CD4-positive, alpha-beta T cell treated with Interleukin-4 for 1 hour (primary cell): ENCODE measurements around the gene CCT8L2.
"Not testable (repeated sequence)": the region's sequence is repeated elsewhere in the genome, so short reads cannot be mapped to it uniquely, and the experiment has no call there.

Experiments used
- DNase-seq, 2 donors: peaks; one replicate each; pipeline ENCODE4 v3.0.0-alpha.2; 2020 to 2022

CCT8L2 gene, protein sequence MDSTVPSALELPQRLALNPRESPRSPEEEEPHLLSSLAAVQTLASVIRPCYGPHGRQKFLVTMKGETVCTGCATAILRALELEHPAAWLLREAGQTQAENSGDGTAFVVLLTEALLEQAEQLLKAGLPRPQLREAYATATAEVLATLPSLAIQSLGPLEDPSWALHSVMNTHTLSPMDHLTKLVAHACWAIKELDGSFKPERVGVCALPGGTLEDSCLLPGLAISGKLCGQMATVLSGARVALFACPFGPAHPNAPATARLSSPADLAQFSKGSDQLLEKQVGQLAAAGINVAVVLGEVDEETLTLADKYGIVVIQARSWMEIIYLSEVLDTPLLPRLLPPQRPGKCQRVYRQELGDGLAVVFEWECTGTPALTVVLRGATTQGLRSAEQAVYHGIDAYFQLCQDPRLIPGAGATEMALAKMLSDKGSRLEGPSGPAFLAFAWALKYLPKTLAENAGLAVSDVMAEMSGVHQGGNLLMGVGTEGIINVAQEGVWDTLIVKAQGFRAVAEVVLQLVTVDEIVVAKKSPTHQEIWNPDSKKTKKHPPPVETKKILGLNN

DNA sequence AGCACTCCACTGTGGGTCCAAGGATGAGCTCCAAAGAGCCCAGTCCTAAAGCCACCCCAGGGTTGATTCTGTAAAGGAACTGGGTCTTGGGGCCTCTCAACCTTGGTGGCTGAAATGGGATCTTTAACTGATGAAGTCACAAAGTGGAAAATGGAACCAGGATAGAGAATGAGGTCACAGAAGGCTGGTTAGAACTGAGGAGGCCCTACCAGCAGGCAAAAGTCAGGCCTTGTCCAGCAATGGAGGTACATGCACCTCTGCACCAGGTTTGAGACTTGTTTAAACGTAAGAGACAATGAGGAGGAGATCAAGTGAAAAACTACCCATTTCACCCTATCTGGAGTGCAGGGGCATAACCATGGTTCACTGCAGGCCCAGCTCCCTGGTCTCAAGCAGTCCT lies at the start of gene CCT8L2:
TSS of gene CCT8L2 (minus strand) at position 101 of the 400 bp plus-strand sequence. CDS start 260 bp downstream, outside the sequence.
- not testable (repeated sequence) for DNase-seq

DNA sequence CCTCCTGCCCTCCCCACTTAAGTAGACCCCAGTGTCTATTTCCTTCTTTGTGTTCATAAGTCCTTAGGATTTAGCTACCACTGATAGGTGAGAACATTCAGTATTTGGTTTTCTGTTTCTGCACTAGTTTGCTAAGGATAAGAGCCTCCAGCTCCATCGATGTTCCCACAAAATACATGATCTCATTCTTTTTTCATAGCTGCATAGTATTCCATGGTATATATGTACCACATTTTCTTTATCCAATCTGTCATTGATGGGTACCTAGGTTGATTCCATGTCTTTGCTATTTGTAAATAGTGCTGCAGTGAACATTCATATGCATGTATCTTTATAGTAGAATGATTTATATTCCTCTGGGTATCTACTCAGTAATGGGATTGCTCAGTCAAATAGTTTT lies 42.8 kb upstream of the CCT8L2 start:
- DNase-seq = not testable (repeated sequence)

DNA sequence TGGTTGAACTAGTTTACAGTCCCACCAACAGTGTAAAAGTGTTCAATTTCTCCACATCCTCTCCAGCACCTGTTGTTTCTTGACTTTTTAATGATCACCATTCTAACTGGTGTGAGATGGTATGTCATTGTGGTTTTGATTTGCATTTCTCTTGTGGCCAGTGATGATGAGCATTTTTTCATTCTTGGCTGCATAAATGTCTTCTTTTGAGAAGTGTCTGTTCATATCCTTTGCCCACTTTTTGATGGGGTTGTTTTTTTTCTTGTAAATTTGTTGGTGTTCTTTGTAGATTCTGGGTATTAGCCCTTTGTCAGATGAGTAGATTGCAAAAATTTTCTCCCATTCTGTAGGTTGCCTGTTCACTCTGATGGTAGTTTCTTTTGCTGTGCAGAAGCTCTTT lies 41.5 kb upstream of the CCT8L2 start:
- not testable (repeated sequence) for DNase-seq

DNA sequence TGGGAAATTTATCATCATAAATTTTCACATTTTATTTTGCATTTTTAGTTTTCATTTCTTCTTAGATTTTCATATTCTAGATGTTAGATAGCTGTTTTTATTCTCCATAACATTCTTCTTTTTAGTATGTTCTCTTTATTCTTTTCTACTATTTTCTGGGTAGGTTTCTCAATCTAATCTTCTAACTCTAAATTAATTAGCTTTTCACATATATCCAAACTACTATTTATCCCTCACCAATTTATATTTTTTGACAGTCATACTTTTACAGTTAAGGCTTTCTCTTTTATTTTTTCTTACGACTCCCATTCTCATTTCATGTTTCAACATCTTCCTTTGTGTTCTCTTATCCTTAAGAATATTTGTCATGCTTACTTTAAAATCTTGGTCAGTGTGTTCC lies 35.9 kb upstream of the CCT8L2 start:
- not testable (repeated sequence) for DNase-seq

DNA sequence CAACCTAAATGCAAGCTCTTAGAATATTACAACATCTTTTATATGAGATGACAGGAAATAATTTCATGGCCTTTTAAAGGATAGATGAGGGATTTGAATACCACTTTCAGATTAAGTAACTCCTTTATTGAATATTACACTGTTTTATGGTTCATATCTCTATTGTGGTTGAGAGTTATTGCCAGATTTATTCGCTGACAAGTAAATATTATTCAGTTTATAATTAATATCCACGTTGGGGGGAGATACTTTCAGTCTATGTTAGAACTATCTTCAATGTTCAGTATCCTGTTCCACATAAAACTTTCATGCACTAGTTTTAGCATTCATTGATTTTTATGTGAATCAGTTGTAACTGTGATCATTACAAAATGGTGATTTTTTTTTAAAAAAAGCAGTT lies 32.4 kb upstream of the CCT8L2 start:
- not testable (repeated sequence) for DNase-seq

DNA sequence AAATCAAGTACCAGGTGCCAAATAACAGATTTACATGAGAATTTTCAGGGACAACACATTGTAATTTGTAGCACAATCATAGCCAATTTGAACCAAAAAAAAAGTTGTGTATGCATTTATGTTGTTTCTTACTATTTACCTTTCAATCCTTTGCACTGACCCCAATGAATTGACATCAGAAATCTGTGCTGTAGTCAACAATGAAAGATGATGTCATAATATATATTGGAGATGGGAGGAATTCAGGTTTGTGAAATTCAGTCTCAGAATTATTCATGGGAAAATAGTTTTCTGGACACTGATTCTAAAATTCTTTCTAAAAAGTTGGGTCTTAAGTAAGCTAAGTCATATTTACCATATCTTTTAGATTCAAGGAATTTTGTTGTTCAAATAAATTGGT lies 31.0 kb upstream of the CCT8L2 start:
- not testable (repeated sequence) for DNase-seq

DNA sequence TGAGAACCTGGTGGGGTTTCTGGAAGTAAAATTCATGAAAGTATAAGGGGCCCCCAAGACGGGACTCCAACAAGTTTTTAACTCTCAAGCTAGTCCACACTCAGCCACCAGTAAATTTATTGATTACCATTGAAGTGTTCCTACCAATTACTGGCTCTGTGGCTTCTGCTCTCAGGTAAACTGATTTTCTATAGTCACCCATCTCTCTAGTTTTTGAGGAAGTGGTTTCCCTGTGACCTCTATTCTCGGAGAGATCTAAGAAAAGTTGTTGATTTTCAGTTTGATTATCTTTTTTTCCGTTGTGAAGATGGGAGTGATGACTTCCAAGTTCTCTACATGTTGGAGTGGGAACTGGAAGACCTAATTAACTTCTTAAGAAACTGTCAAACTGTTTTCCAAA lies 24.9 kb upstream of the CCT8L2 start:
- not testable (repeated sequence) for DNase-seq

DNA sequence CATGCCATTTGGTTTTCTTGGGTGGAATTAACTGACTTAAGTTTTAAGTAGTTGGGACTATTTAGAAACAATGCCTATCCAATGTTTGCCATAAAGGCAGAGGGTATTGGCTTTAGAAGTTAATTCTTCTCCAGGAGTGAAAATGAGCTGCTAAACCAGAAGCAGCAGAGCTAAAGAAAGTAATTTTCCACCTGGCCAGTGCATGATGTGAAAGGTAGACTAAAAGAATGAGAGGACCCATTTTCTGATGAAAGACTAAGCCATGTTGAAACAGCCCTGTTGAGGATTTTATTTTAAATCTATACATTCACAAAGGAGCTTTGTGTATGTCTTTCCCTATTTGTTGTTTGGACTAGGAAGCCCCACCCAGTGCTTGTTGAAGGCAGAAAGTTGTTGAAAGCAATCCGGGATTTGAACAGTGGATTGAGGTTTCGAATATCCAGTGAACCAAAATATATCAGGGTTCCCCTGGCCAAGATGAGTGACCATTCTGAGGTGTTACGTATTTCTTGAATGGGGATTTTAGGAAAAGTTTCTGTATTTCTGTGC lies 23.9 kb upstream of the CCT8L2 start:
- not testable (repeated sequence) for DNase-seq

DNA sequence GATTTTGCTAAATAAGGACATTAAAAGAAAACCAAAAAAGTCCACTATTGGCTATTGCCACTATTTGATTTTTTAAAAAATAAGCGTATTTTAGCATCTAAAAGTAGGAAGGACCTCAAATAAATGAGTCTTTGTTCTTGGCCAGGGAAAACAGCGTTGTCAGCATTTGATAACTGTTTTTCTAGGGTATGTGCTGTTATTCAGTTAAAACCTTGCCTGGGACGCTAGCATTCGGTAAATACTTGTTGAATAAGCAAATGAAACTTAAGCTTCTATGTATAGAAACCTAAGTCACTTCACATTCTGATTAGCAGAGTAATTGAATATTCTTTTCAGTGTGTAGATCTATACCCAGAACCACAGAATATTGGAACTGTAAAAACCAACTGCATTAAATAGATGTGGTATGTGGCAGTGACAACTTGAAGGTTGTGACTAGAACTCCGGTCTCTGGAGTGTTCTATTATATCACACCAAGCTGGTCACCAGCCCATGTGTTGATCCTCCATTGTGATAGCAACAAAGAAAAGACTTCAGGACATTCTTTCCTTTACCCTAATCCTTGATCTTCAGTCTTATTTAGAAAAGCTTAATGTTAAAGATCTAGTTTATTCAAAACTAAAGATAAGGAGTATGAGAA lies 23.1 kb upstream of the CCT8L2 start:
- not testable (repeated sequence) for DNase-seq

DNA sequence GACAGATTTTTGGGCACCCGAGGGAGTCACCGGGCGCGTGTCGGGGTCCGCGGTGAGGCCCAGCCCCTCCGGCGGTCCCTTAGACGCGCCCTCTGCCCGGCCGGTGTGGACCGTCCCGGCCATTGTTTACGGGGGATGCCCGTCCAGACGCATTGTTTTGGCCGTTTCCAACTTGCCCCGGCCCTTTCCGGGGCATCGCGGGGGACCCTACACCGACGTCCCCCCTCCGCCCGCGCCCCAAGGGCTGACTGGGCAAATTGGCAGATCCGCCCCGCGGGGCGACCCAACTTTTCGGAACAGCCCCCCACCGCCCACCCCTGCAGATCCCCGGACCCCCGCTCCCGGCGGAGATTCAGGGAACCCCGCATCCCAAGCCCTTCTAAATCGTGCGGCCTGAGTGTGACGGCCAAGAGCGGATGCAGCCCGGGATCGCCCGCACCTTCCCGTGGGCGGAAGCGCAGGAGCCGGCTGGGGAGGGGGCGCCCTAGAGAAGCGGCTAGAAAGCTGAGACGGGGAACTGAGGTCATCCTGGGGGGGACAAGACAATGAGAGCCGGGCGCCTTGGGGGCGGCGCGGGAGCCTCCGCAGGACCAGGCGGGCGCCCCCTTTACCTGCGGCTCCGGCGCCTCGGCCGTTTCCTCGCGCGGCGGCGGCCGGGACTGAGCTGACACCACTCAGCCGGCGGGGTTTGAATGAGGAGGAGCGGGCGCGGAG lies 17.1 kb upstream of the CCT8L2 start:
- DNase-seq = no peak

DNA sequence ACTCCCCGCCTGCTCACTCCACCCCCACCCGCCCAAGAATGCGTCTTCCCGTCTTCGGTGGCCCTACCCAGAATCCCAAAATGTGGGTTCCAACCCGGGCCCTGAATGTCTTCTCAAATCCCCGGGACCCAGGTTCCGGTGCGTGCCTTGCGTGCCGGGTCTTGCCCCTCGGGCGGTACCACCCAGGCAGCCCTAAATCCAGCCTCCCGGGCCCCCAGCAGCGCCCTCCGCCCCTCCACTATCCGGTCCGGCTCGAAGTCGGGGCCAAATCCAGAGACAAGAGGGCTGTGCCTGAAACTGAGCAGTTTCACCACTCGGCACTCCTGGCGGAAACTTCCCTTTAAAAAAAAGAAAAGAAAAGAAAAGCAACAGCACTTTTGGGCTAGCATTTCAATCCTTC lies 16.3 kb upstream of the CCT8L2 start:
- no peak for DNase-seq

DNA sequence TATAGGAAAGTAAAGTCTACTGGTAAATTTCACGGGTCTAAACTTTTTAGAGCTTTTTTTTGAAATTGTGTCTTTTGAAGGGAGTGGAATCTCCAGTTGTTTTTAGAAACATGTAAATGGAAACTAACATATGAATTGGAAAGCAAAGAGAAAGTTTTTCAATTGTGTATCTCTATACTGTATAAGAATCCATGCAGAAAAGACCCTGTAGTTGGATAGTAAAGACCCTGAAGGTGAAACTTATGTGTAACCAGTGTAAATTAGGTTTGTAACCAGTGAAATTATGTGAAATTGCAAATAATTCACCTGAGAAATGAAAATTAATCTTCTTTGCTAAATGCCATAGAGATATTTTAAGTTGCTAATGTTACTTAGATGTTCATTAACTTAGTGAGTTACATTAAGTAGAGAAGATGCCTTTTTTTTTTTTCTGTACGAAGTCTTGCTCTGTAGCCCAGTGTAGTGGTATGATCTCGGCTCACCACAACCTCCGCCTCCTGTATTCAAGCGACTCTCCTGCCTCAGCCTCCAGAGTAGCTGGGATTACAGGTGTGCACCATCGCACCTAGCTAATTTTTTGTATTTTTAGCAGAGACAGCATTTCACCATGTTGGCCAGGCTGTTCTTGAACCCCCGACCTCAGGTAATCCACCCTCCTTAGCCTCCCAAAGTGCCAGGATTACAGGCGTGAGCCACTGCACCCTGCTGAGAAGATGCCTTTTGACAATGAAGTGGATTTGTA lies 11.8 kb upstream of the CCT8L2 start:
- not testable (repeated sequence) for DNase-seq

DNA sequence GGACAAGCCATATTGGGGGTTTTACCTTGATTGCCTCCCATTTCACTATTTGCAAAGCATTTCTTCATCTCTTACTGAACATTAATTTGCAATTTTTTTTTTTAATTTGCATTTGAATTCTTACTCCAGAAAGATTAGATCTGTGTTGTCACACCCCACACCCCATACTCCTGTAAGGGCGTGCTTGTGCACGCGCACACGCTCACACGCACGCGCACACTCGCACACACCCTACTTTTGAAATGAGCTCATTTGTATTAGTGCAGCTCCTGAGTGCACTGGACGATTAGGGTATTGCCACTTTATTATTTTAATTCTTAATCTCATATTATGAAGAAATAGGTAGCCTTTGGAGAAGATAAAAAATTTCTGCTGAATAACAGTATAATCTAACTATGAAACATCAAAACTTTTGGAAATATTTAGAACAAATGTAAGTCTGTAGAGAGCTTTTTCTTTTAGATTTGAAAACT lies 11.2 kb upstream of the CCT8L2 start:
- not testable (repeated sequence) for DNase-seq

DNA sequence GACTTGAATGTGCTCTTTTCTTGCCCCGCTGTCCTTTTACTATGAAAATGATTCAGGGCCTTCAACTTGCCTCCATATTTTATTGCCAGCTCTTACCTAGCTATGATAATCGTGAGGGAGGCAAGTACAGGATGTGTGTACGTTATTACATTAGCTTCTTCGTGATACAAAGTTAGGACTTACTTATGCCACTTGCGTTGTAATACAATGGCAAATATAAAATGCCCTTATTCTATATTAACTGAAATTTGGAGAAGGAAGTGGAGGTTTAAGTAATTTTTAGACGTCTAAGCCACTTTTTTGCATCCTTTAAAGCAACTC lies 10.8 kb upstream of the CCT8L2 start:
- DNase-seq = no peak

DNA sequence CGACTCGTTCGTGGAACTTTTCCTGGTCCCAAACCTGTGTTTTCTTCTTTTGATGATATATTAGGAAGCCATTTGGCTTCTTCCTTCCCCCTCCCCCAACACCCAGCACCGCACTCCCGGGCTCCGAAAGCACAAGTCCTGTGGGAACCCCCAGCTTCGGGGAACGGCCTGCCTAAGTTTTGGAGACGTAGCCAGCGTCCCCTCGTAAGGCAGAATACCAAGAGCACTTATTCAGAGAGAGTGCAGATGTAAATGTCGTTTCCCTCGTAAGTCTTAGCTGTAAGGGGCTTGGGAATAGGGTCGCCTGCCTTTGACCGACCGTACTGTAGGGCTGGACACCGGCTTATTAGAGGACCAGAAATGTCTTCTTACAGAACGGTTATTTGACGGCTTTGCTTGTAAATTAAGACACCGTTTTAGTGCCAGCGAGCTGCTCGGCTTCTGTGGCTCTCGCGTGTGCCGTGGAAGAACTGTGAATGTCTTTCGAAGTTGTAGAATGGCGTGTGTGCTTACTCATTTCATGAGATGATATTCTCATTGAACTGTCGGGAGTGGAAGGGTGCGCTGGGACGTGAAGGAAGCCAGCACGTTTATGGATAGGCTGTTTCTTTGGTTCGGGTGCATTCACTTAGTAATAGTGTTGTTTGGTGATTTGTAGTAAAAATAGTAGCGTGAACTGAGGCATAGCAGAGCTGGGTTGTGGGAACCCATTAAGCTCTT lies 10.3 kb upstream of the CCT8L2 start:
- DNase-seq = not testable (repeated sequence)

DNA sequence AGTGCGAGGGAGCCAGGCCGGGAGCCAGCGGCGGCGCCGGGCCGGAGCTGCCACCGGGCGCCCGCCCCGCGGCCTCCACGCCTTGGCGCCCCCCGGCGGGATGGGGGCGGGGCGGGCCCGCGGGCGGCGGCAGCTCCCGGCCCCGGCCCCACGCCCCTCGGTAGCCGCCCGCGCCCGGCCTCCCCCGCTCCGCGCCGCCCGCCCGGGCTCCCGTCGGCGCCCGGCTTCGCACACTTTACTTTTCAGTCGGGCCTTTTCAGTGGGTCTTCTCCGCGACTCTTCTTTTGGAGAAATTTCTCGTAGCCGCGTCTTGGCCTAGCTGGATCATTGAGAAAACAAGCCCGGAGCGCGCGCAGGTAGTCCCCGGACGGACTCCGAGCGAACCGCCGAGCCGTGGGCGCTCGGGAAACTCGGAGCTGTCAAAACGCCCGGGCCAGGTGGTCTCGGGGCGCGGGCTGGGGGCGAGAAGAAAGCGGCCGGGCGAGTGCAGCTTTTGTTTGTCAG lies 9.7 kb upstream of the CCT8L2 start:
- not testable (repeated sequence) for DNase-seq

DNA sequence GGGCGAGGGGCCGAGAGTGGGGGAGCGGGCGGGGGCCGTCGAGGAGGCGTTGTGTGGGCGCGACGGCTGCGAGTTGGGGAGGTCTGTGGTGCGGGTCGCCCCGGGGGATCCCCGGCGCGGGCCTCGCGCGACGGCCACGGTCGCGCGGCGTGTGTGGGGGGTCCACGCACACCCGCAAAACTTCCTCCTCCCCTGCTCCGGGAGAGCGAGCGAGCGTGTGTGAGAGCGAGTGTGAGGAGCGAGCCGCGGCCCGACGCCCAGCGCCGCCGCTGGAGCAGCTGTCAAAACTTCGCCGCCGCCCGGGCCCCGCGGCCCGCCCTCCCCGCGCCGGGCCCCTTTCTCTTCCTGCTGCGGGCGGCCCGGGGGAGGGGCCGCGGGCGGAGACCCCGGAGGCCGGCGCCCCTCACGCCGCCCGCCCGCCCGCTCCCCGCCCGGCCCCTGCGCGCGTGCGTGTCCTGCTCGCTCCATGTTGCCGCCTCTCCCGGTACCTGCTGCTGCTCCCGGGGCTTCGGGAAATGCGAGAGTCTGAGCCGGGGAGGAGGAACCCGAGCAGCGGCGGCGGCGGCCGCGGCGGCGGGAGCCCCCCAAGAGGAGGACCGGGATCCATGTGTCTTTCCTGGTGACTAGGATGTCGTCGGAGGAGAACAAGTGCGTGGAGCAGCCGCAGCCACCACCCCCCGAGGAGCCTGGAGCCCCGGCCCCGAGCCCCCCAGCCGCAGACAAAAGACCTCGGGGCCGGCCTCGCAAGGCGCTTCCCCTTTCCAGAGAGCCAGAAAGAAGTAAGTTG lies 9.0 kb upstream of the CCT8L2 start:
- no peak for DNase-seq

DNA sequence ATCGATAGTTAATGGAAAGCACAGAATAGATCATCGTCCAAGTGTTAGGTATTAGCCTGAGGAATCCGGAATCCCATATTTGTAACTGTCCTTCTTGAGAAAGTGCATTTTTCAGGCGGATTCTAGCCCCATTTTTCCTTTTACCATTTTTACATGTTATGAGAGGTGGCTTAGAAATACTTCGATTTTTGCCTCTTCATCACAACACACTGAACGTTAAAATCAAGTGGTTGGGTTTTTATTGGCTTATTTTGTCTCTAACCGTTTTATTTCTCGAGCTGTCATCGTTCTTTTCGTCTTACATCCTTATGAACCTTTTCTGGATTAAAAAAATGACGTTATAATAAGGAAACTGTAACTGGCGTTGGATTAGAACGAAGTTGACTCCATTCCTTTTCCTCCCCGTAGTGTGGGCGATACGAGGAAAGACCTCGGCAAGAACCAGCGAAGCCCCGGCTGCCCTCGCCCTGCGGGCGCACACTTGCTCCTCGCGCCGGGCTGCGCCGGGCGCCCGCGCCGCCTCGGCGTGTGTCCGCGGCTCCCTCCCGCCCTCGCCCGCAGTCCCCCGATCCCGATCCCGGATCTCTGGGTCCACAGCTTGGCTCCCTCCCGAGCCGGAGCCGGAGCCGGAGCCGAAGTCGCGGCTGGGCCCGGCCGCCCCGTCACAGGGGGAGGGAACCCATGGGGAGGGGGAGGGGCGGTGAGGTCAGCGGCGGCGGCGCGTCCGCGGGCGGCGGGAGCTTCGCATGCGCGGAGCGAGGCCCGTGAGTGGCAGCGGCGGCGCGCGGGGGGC lies 8.2 kb upstream of the CCT8L2 start:
- DNase-seq = peak; percentile 20 to 50

DNA sequence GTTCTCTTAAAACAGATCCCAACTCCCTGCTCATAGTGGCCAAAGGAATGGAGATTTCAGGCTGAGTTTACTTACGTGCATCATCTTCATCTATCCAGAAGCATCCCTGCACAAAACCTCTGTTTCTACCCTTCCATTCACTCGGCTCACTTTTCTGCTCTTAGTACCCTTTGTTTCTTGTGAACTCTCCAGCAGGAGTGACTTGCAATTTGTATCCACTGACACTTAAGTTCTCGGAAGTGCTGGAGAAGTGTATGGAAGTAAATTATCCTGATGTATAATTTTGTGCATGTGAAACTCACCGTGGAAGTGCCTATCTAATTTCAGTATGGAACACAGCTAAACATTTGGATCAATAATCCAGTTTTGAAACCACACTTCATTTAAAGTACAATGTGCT lies 7.0 kb upstream of the CCT8L2 start:
- DNase-seq = not testable (repeated sequence)

DNA sequence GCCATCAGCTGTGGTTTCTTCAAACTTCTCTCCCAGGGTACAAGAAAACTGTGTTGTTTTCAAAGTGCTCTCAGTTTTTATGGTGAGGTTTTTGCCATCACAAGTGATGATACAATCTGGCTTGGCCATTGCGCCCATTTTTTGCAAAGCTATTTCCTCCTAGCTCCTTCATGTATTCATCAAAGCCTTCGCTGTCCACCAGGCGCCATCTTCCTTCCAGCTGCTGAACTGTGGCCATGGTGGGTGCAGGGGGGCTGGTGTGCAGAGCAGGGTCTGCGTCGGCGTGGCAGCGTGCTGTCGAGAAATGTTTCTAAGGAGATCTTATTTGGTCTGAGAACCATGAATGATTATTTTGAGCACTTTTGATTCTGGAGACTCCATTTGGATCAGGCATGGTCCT lies 2.6 kb upstream of the CCT8L2 start:
- not testable (repeated sequence) for DNase-seq
